Measurements from ENCODE around the gene MCEMP1. TPM values are rescaled to one million over a fixed set of nuclear protein-coding genes. Genes with fewer than 3 reads are reported as not detected.

MCEMP1 gene
- total and polyA plus RNA-seq, 7 donors = 0.36 to 2.8 (median 0.50) TPM; not detected in 1

GRCh38 chr19:7705387-7706187 is 28.7 kb downstream of the MCEMP1 start:
- WGBS, 2 donors = 38 to 57% methylated on average over 24 of the region's 24 CpGs
- peak overlapping the region in 1 of 4 donors; percentile 31 for H3K27ac ChIP-seq
- intact Hi-C loops (cut with DNase I) = no loop called here

DNA sequence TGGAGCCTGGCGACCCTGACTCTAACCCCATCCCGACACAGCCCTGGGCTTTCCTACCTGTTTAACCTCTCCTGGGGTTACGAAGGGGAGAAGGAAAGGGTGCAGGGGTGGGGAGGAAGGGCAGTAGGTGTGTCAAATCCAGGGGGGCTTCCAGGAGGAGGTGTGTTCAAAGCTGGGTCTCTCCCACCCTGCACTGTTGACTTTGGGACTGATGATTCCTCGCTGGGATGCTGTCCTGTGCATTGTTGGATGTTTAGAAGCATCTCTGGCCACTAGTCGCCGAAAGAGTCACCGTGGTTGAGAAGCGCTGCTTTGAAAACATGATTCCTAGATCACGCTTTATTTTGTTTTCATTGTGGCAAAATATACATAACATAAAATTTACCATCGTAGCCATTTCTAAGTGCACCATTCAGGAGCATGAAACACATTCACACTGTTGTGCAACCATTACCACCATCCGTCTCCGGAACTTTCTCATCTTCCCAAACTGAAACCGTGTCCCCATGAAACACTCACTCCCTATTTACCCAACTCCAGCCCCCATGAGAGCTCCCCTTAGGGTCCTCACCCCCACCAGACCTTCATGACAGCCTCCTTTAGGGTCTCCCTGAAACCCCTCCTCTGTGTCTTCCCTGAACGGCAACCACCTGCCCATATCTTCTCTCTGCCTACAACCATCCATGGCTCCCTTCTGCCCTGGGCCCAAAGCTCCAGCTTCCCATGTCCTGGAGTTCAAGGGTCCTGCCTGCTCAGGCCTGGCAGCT is 29.5 kb downstream of the MCEMP1 start:
- Histone ChIP-seq H3K4me3 (no peak overlapping the region), H3K36me3 (no peaks in the 10 kb centered on the region), H3K4me1 (no peaks in the 10 kb centered on the region), H3K27me3 (peaks cover 0 to 17% (median 0%) of the 10 kb centered on the region in 3 donors), H3K9me3 (no peaks in the 10 kb centered on the region), H3K27ac (peak overlapping the region in 1 of 4 donors; percentile 31)
- TF ChIP-seq POLR2AphosphoS5 (IDR thresholded peaks at IDR 0.05) (no peak), POLR2A (IDR thresholded peaks at IDR 0.05) (no peak), EP300 (IDR thresholded peaks at IDR 0.05) (no peak)
- WGBS, 2 donors = 65 to 75% methylated on average over 14 of the region's 14 CpGs
- intact Hi-C loops (cut with DNase I) = no loop called here
- no peak for DNase-seq

More at GRCh38 chr19:7705387-7706187, 28.7 kb downstream of the MCEMP1 start:
- H3K4me3 ChIP-seq = no peak overlapping the region
- DNase-seq = peak; percentile 73
- H3K27me3 ChIP-seq = peaks cover 0 to 24% (median 0%) of the 10 kb centered on the region in 3 donors
- no peaks in the 10 kb centered on the region for H3K4me1 ChIP-seq
- TF ChIP-seq POLR2A (IDR thresholded peaks at IDR 0.05) (no peak), POLR2AphosphoS5 (IDR thresholded peaks at IDR 0.05) (no peak), CTCF (IDR thresholded peaks at IDR 0.05) (no peak), EP300 (IDR thresholded peaks at IDR 0.05) (no peak)
- no peaks in the 10 kb centered on the region for H3K9me3 ChIP-seq
- H3K36me3 ChIP-seq = no peaks in the 10 kb centered on the region

- Histone ChIP-seq H3K9me3 (no peaks in the 10 kb centered on the region), H3K27ac (peak overlapping the region in 1 of 4 donors; percentile 25), H3K4me1 (no peaks in the 10 kb centered on the region), H3K4me3 (no peak overlapping the region), H3K36me3 (no peaks in the 10 kb centered on the region), H3K27me3 (peaks cover 0 to 15% (median 0%) of the 10 kb centered on the region in 3 donors)
- intact Hi-C loops (cut with DNase I) = no loop called here
- no peak for DNase-seq
- 63% methylated on average over 8 of the region's 8 CpGs for WGBS, 2 donors
- no peak for TF ChIP-seq POLR2AphosphoS5 (IDR thresholded peaks at IDR 0.05)
- no peak for TF ChIP-seq POLR2A (IDR thresholded peaks at IDR 0.05)
- no peak for TF ChIP-seq CTCF (IDR thresholded peaks at IDR 0.05)
- TF ChIP-seq EP300 (IDR thresholded peaks at IDR 0.05) = no peak
These were observed 30.1 kb downstream of the MCEMP1 start for GRCh38 chr19:7706955-7707456.

DNA sequence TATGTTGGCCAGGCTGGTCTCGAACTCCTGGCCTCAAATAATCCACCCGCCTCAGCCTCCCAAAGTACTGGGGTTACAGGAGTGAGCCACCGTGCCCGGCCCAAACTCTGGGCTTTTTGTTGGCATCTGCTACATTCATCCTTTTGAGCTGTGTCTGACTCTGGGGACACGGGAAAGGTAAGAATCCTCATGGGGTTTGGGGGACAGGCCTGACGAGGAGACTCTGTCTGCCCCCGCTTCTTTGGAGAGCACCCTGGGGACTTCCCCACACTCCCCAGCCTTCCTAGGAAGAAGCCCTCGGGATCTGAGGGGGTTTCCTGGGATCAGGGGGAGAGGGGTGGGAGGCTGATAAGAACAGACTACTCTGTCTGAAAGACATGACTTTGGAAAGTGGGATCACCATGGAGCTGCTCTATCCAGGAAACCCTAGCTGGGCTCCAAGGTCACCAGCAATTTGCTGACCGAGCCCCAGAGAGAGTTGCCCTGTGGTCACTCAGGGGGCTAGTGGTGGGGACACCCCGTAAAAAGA is 33.1 kb downstream of the MCEMP1 start:
- Histone ChIP-seq H3K4me1 (no peaks in the 10 kb centered on the region), H3K9me3 (no peaks in the 10 kb centered on the region), H3K27ac (no peak overlapping the region), H3K27me3 (no peaks in the 10 kb centered on the region), H3K4me3 (no peak overlapping the region), H3K36me3 (no peaks in the 10 kb centered on the region)
- intact Hi-C loops (cut with DNase I) = no loop called here
- no peak for TF ChIP-seq POLR2AphosphoS5 (IDR thresholded peaks at IDR 0.05)
- DNase-seq = no peak
- WGBS, 2 donors = 74 to 76% methylated on average over 10 of the region's 10 CpGs

DNA sequence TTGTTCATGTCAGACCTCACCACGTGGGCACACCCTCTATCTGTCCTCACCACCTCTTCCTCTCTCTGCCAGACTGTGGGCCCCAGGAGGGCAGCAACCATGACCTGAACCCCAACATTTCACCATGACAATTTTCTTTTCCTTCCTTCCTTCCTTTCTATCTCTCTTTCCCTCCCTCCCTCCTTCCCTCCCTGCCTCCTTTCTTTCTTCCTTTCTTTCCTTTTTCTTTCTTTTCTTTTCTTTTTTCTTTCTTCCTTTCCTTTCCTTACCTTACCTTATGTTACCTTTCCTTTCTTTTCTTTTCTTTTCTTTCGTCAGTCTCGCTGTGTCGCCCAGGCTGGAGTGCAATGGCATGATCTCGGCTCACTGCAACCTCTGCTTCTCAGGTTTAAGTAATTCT is 33.7 kb downstream of the MCEMP1 start:
- WGBS, 2 donors = 76 to 77% methylated on average over 5 of the region's 5 CpGs
- no peaks in the 10 kb centered on the region for H3K9me3 ChIP-seq
- H3K36me3 ChIP-seq = no peaks in the 10 kb centered on the region
- intact Hi-C loops (cut with DNase I) = no loop called here
- no peak for TF ChIP-seq POLR2AphosphoS5 (IDR thresholded peaks at IDR 0.05)
- TF ChIP-seq CTCF (IDR thresholded peaks at IDR 0.05) = no peak
- no peak for TF ChIP-seq POLR2A (IDR thresholded peaks at IDR 0.05)
- no peaks in the 10 kb centered on the region for H3K4me1 ChIP-seq
- H3K27ac ChIP-seq = no peak overlapping the region
- no peaks in the 10 kb centered on the region for H3K27me3 ChIP-seq
- H3K4me3 ChIP-seq = no peak overlapping the region
- no peak for DNase-seq

All from sigmoid colon (tissue), 7 donors.